Neural cell (in vitro differentiated cells): ENCODE results near the gene MRTFA.

Experiments used
- EP300 ChIP-seq: fragments of 450-650 bp; conservative IDR thresholded peaks from 2 replicates; pipeline ENCODE4 v1.6.1; 2014; ENCODE audit warnings: antibody characterized with exemption, mild to moderate bottlenecking, moderate library complexity; ENCODE audit not compliant: poor library complexity, severe bottlenecking
- POLR2AphosphoS5 ChIP-seq: IDR thresholded peaks from 2 replicates; pipeline ENCODE4 v1.6.1; 2012
- RAD21 ChIP-seq: fragments of 450-650 bp; conservative IDR thresholded peaks from 2 replicates; pipeline ENCODE4 v1.6.1; 2014; ENCODE audit warnings: antibody characterized with exemption, mild to moderate bottlenecking, moderate library complexity
- SMC3 ChIP-seq: fragments of 450-650 bp; conservative IDR thresholded peaks from 2 replicates; pipeline ENCODE4 v1.6.1; 2014; ENCODE audit warnings: antibody characterized with exemption, mild to moderate bottlenecking, moderate library complexity; ENCODE audit not compliant: poor library complexity
- TF ChIP-seq, protein P1 (sequence below): fragments of 450-650 bp; IDR thresholded peaks from 2 replicates; pipeline ENCODE4 v1.5.1; 2014; ENCODE audit warnings: antibody characterized with exemption, mild to moderate bottlenecking, moderate library complexity; ENCODE audit not compliant: poor library complexity, severe bottlenecking
- TF ChIP-seq, protein P2 (sequence below): IDR thresholded peaks from 2 replicates; pipeline ENCODE4 v1.6.1; 2012; ENCODE audit warnings: borderline replicate concordance

DNA sequence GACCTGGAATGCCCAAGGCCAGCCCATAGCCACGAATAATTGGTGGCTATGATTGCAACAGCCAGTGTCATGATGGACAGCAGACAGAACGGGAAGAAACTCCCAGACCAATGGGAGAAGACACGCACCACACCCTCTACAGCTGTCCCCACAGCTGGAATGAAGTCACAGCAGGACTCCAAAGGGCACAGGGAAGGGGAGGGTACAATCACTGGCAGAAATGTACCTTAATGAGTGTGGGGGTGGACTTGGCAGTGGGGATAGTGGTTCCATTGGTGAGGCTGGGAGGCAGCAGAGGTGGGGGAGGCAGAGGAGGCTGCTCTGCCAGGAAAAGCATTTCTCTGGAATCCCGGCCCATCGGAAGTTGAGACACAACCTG, 213.2 kb downstream of the MRTFA start:
- no peak for TF ChIP-seq POLR2AphosphoS5
- TF ChIP-seq RAD21, result no peak
- TF ChIP-seq, protein P1, sequence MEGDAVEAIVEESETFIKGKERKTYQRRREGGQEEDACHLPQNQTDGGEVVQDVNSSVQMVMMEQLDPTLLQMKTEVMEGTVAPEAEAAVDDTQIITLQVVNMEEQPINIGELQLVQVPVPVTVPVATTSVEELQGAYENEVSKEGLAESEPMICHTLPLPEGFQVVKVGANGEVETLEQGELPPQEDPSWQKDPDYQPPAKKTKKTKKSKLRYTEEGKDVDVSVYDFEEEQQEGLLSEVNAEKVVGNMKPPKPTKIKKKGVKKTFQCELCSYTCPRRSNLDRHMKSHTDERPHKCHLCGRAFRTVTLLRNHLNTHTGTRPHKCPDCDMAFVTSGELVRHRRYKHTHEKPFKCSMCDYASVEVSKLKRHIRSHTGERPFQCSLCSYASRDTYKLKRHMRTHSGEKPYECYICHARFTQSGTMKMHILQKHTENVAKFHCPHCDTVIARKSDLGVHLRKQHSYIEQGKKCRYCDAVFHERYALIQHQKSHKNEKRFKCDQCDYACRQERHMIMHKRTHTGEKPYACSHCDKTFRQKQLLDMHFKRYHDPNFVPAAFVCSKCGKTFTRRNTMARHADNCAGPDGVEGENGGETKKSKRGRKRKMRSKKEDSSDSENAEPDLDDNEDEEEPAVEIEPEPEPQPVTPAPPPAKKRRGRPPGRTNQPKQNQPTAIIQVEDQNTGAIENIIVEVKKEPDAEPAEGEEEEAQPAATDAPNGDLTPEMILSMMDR, result no peak
- no peak for TF ChIP-seq EP300
- no peak for TF ChIP-seq SMC3
- TF ChIP-seq, protein P2, sequence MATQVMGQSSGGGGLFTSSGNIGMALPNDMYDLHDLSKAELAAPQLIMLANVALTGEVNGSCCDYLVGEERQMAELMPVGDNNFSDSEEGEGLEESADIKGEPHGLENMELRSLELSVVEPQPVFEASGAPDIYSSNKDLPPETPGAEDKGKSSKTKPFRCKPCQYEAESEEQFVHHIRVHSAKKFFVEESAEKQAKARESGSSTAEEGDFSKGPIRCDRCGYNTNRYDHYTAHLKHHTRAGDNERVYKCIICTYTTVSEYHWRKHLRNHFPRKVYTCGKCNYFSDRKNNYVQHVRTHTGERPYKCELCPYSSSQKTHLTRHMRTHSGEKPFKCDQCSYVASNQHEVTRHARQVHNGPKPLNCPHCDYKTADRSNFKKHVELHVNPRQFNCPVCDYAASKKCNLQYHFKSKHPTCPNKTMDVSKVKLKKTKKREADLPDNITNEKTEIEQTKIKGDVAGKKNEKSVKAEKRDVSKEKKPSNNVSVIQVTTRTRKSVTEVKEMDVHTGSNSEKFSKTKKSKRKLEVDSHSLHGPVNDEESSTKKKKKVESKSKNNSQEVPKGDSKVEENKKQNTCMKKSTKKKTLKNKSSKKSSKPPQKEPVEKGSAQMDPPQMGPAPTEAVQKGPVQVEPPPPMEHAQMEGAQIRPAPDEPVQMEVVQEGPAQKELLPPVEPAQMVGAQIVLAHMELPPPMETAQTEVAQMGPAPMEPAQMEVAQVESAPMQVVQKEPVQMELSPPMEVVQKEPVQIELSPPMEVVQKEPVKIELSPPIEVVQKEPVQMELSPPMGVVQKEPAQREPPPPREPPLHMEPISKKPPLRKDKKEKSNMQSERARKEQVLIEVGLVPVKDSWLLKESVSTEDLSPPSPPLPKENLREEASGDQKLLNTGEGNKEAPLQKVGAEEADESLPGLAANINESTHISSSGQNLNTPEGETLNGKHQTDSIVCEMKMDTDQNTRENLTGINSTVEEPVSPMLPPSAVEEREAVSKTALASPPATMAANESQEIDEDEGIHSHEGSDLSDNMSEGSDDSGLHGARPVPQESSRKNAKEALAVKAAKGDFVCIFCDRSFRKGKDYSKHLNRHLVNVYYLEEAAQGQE, result no peak
